ENCODE data around the gene GLO1.

DNA sequence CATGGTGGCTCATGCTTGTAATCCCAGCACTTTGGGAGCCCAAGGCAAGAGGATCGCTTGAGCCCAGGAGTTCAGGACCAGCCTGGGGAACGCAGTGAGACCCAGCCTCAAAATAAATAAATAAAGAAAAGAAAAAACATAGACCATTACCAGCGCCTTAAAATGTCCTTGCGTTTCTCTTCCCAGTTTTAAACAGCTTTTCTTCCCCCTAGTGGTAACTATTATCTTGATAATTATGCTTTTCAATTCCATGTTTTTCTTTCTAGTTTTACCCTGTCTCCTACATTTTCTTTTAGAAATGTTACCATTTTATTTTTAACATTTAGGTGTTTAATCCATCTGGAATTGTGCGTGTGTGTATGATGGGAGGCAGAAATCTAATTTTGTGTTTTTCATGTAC lies 36.6 kb upstream of the GLO1 start:
- TF ChIP-seq RARB (CRISPR knock-in tag; IDR thresholded peaks at IDR 0.05) = no peak
- TF ChIP-seq TOX (CRISPR knock-in tag; IDR thresholded peaks at IDR 0.05; ENCODE audit: borderline replicate concordance) = no peak
- TF ChIP-seq ZFP30 (CRISPR knock-in tag; IDR thresholded peaks at IDR 0.05) = no peak
- TF ChIP-seq, protein P1, sequence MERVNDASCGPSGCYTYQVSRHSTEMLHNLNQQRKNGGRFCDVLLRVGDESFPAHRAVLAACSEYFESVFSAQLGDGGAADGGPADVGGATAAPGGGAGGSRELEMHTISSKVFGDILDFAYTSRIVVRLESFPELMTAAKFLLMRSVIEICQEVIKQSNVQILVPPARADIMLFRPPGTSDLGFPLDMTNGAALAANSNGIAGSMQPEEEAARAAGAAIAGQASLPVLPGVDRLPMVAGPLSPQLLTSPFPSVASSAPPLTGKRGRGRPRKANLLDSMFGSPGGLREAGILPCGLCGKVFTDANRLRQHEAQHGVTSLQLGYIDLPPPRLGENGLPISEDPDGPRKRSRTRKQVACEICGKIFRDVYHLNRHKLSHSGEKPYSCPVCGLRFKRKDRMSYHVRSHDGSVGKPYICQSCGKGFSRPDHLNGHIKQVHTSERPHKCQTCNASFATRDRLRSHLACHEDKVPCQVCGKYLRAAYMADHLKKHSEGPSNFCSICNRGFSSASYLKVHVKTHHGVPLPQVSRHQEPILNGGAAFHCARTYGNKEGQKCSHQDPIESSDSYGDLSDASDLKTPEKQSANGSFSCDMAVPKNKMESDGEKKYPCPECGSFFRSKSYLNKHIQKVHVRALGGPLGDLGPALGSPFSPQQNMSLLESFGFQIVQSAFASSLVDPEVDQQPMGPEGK (CRISPR knock-in tag; IDR thresholded peaks at IDR 0.05; ENCODE audit: borderline replicate concordance) = no peak
- TF ChIP-seq ZC3H10 (CRISPR knock-in tag; IDR thresholded peaks at IDR 0.05) = no peak
- TF ChIP-seq BACH2 (CRISPR knock-in tag; IDR thresholded peaks at IDR 0.05; ENCODE audit: borderline replicate concordance) = no peak
- TF ChIP-seq, protein P2, sequence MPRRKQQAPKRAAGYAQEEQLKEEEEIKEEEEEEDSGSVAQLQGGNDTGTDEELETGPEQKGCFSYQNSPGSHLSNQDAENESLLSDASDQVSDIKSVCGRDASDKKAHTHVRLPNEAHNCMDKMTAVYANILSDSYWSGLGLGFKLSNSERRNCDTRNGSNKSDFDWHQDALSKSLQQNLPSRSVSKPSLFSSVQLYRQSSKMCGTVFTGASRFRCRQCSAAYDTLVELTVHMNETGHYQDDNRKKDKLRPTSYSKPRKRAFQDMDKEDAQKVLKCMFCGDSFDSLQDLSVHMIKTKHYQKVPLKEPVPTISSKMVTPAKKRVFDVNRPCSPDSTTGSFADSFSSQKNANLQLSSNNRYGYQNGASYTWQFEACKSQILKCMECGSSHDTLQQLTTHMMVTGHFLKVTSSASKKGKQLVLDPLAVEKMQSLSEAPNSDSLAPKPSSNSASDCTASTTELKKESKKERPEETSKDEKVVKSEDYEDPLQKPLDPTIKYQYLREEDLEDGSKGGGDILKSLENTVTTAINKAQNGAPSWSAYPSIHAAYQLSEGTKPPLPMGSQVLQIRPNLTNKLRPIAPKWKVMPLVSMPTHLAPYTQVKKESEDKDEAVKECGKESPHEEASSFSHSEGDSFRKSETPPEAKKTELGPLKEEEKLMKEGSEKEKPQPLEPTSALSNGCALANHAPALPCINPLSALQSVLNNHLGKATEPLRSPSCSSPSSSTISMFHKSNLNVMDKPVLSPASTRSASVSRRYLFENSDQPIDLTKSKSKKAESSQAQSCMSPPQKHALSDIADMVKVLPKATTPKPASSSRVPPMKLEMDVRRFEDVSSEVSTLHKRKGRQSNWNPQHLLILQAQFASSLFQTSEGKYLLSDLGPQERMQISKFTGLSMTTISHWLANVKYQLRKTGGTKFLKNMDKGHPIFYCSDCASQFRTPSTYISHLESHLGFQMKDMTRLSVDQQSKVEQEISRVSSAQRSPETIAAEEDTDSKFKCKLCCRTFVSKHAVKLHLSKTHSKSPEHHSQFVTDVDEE (CRISPR knock-in tag; IDR thresholded peaks at IDR 0.05) = no peak
- no peak for TF ChIP-seq ZFP3 (CRISPR knock-in tag; IDR thresholded peaks at IDR 0.05)
- no peak for TF ChIP-seq ZNF565 (CRISPR knock-in tag; conservative IDR thresholded peaks at IDR 0.05; ENCODE audit: low read depth)
- TF ChIP-seq ARNTL (CRISPR knock-in tag; IDR thresholded peaks at IDR 0.05; ENCODE audit: borderline replicate concordance, low read depth) = no peak

All from SK-N-SH treated with all-trans-retinoic acid at 6 μM for 48 hours (cell line).